PC-3 (cell line): Measurements from ENCODE around the gene LAYN. TPM values are rescaled to one million over a fixed set of nuclear protein-coding genes. Genes with fewer than 3 reads are reported as not detected.

Experiments
- ATAC-seq: fragments of 200-7000 bp; cut with Tn5 transposase; 2 replicates; pipeline ENCODE4 v1.9.1; 2020; ENCODE audit warnings: mild to moderate bottlenecking, moderate library complexity
- BruUV-seq: library from RNA; stranded (reverse); fragments of 400-500 nt; replicated peaks from 2 replicates; lab custom pipeline; 2021; lab: Mats Ljungman, UMichigan
- CTCF ChIA-PET: fragments of 300-600 bp; sonication (Branson Sonifier 250); formaldehyde crosslinking; loops from one replicate; lab custom pipeline; 2022; ENCODE audit warnings: antibody characterized with exemption; lab: Charles Lee
- POLR2A ChIA-PET: fragments of 300-600 bp; sonication (Branson Sonifier 250); formaldehyde crosslinking; loops from one replicate; lab custom pipeline; 2022; ENCODE audit warnings: antibody characterized with exemption; ENCODE audit not compliant: unreplicated experiment; lab: Charles Lee
- DNase-seq: peaks from one replicate; pipeline ENCODE4 v3.0.0-alpha.2; 2015
- H2AFZ ChIP-seq: fragments of 300-600 bp; sonication (generic); 2 replicates; pipeline ENCODE4 v1.6.0; 2016; ENCODE audit warnings: antibody characterized with exemption, low read length
- H3F3A ChIP-seq: fragments of 300-600 bp; sonication (generic); one replicate; pipeline ENCODE4 v1.6.0; 2017; ENCODE audit warnings: antibody characterized with exemption, low read length, control low read depth, mild to moderate bottlenecking; ENCODE audit not compliant: unreplicated experiment
- H3K27ac ChIP-seq: fragments of 300-600 bp; sonication (generic); 2 replicates; pipeline ENCODE4 v1.5.1; 2016; ENCODE audit warnings: mild to moderate bottlenecking, low read length
- H3K27me3 ChIP-seq: fragments of 300-600 bp; sonication (generic); 2 replicates; pipeline ENCODE4 v1.6.1; 2016; ENCODE audit warnings: low read length, mixed read lengths
- H3K36me3 ChIP-seq: fragments of 300-600 bp; sonication (generic); 2 replicates; pipeline ENCODE4 v1.6.1; 2016; ENCODE audit warnings: low read depth, mixed run types, low read length, mixed read lengths
- H3K4me1 ChIP-seq: fragments of 300-600 bp; sonication (generic); 2 replicates; pipeline ENCODE4 v1.5.1; 2016; ENCODE audit warnings: low read length; ENCODE audit not compliant: insufficient read depth
- H3K4me2 ChIP-seq: fragments of 300-600 bp; sonication (generic); 2 replicates; pipeline ENCODE4 v1.6.0; 2016; ENCODE audit warnings: low read length
- H3K4me3 ChIP-seq: fragments of 300-600 bp; sonication (generic); 2 replicates; pipeline ENCODE4 v1.5.1; 2016; ENCODE audit warnings: mild to moderate bottlenecking, low read length, mixed read lengths
- H3K79me2 ChIP-seq: fragments of 300-600 bp; sonication (generic); 2 replicates; pipeline ENCODE4 v1.6.1; 2017; ENCODE audit warnings: low read length, mixed read lengths
- H3K9ac ChIP-seq: fragments of 300-600 bp; sonication (generic); 2 replicates; pipeline ENCODE4 v1.6.0; 2016; ENCODE audit warnings: mild to moderate bottlenecking, low read length
- H3K9me2 ChIP-seq: fragments of 300-600 bp; sonication (generic); replicated peaks from 2 replicates; pipeline ENCODE4 v1.6.1; 2016; ENCODE audit warnings: mixed run types, low read length, mixed read lengths
- H3K9me3 ChIP-seq: fragments of 300-600 bp; sonication (generic); 2 replicates; pipeline ENCODE4 v1.6.1; 2016; ENCODE audit warnings: low read length, mixed read lengths
- H4K20me1 ChIP-seq: fragments of 300-600 bp; sonication (generic); 2 replicates; pipeline ENCODE4 v1.6.1; 2016; ENCODE audit warnings: low read length, mixed read lengths
- CTCF ChIP-seq: fragments of 300-600 bp; sonication (generic); conservative IDR thresholded peaks from 2 replicates; pipeline ENCODE4 v1.5.1; 2017; ENCODE audit warnings: antibody characterized with exemption, low read depth, mild to moderate bottlenecking, low read length
- EZH2 ChIP-seq: fragments of 300-600 bp; sonication (generic); IDR thresholded peaks from one replicate; pipeline ENCODE4 v1.6.1; 2017; ENCODE audit warnings: antibody characterized with exemption, mild to moderate bottlenecking, low read length; ENCODE audit not compliant: unreplicated experiment
- EZH2phosphoT487 ChIP-seq: fragments of 300-600 bp; sonication (generic); IDR thresholded peaks from 2 replicates; pipeline ENCODE4 v1.6.1; 2018; ENCODE audit warnings: mild to moderate bottlenecking, antibody characterized with exemption, low read length, borderline replicate concordance
- intact Hi-C: fragments of 100-400 bp; cut with micrococcal nuclease; formaldehyde crosslinking; loops from 2 replicates; pipeline ENCODE4 v1.9.0; 2023
- total RNA-seq: library from RNA; depleted of rRNA; stranded (reverse); fragments of >200 nt; gene quantifications from 2 replicates; pipeline ENCODE4 v1.2.3, GENCODE V29; 2014

The LAYN gene
- total RNA-seq, 1 experiment from 2014 or later: 0.47 TPM

GRCh38 chr11:111526501-111526900 lies 14.0 kb upstream of the LAYN start:
- no peaks in the 10 kb centered on the region for H3K27me3 ChIP-seq
- no peak for TF ChIP-seq EZH2phosphoT487
- TF ChIP-seq EZH2: no peak
- no peak for TF ChIP-seq CTCF
- no peak overlapping the region for H2AFZ ChIP-seq
- H3K9ac ChIP-seq: no peak overlapping the region
- ChIA-PET CTCF (interaction anchor here (0.6 to 1.2 kb wide), 2 partner anchors 71 to 72 kb away, joined by 3 read pairs; no protein-coding TSS in a partner anchor), POLR2A (no interaction called here)
- H3K9me2 ChIP-seq: no peaks in the 10 kb centered on the region
- no peaks in the 10 kb centered on the region for H3K36me3 ChIP-seq
- peak overlapping the region; percentile 10; the same call in 1 of the 2 replicates for H3K4me2 ChIP-seq
- ATAC-seq: no peak; the same call in 1 of the 2 replicates
- peak; percentile 59 for DNase-seq
- intact Hi-C loops: no loop called here
- no peak overlapping the region for H3K4me3 ChIP-seq
- 0 out of 2 replicates have a peak overlapping the region, but pooled peaks have one; percentile 18 for H3K27ac ChIP-seq
- H3K9me3 ChIP-seq: no peaks in the 10 kb centered on the region
- no TSS peak for BruUV-seq
- no peaks in the 10 kb centered on the region for H3K79me2 ChIP-seq
- peaks cover 34% of the 10 kb centered on the region for H3K4me1 ChIP-seq
- H3F3A ChIP-seq: peaks cover 9% of the 10 kb centered on the region
- H4K20me1 ChIP-seq: no peaks in the 10 kb centered on the region

DNA sequence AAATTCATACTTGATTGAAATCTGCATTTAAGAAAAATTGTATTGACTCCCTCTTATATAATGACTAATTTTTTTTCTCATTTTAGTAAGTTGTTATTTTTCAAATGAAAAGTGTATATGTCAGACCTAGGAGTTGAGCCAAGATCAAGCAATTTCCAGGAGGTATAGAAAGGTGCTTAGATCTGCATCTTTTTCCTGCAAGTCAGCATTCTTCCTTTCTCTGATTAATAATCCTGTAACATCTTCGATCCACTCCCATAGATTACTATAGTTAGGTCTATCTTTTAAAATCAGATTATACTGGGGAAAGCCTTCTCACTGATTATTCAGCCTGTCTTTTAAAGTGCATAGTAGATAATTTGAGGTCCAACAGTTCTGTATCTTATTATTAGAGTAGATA lies 13.2 kb upstream of the LAYN start:
- Histone ChIP-seq H4K20me1 (no peaks in the 10 kb centered on the region), H3K4me1 (peaks cover 42% of the 10 kb centered on the region), H3K9ac (no peak overlapping the region), H3K27ac (no peak overlapping the region), H3K79me2 (no peaks in the 10 kb centered on the region), H3K9me3 (no peaks in the 10 kb centered on the region), H3K27me3 (no peaks in the 10 kb centered on the region), H3K9me2 (no peaks in the 10 kb centered on the region), H3K4me2 (no peak overlapping the region), H3K36me3 (no peaks in the 10 kb centered on the region), H3K4me3 (no peak overlapping the region), H2AFZ (no peak overlapping the region), H3F3A (peaks cover 10% of the 10 kb centered on the region)
- TF ChIP-seq EZH2phosphoT487 (no peak), CTCF (no peak)
- ATAC-seq (no peak), DNase-seq (no peak)
- BruUV-seq: no TSS peak
- CTCF ChIA-PET: interaction anchor here (1.2 kb wide), 1 partner anchor 72 kb away, joined by 3 read pairs; no protein-coding TSS in a partner anchor
- intact Hi-C loops: no loop called here
- POLR2A ChIA-PET: no interaction called here

DNA sequence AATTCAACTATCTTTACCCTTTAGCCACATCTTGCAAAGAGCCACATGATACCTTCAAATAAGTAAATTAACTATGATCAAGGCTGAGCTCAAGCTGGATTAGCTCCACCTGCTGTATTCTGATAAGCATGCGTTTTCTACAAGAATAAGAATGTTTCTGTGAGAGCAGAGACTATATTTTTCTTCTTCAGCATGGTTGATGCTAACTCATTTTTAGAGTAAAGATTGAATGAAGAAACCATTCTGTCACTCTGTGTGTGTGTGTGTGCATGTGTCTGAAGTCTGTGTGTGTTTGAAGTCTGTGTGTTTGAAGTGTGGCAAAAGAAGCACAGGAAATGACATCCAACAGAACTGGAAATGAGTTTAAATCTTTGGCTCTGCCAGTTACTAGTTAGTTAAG lies 12.0 kb upstream of the LAYN start:
- no peak overlapping the region for H3K4me3 ChIP-seq
- CTCF ChIA-PET: interaction anchor here (0.6 to 0.9 kb wide), 3 partner anchors 30 to 74 kb away, joined by 3 to 4 read pairs (median 3); no protein-coding TSS in a partner anchor
- BruUV-seq: no TSS peak
- H3K9ac ChIP-seq: no peak overlapping the region
- DNase-seq: peak; percentile 26
- no peak overlapping the region for H2AFZ ChIP-seq
- H3K4me1 ChIP-seq: peaks cover 47% of the 10 kb centered on the region
- intact Hi-C loops: loop anchor here (1.0 kb wide), 1 partner anchor 74 kb away; no protein-coding TSS in a partner anchor
- no peaks in the 10 kb centered on the region for H3K9me2 ChIP-seq
- peaks cover 10% of the 10 kb centered on the region for H3F3A ChIP-seq
- POLR2A ChIA-PET: no interaction called here
- H3K27me3 ChIP-seq: no peaks in the 10 kb centered on the region
- ATAC-seq: no peak
- no peaks in the 10 kb centered on the region for H4K20me1 ChIP-seq
- TF ChIP-seq EZH2 (no peak), EZH2phosphoT487 (no peak), CTCF (peak; percentile 56)
- H3K36me3 ChIP-seq: no peaks in the 10 kb centered on the region
- no peaks in the 10 kb centered on the region for H3K9me3 ChIP-seq
- H3K4me2 ChIP-seq: no peak overlapping the region
- no peak overlapping the region for H3K27ac ChIP-seq
- H3K79me2 ChIP-seq: no peaks in the 10 kb centered on the region
